SU-DHL-6 (cell line): ENCODE results near the gene SLC25A48.

Experiments
- CTCF ChIP-seq: fragments of 200-600 bp; sonication (generic); IDR thresholded peaks from one replicate; pipeline ENCODE4 v1.5.1; 2017; ENCODE audit warnings: antibody characterized with exemption, mild to moderate bottlenecking, low read length, moderate library complexity; ENCODE audit not compliant: insufficient read depth, poor library complexity, severe bottlenecking
- EZH2phosphoT487 ChIP-seq: fragments of 200-600 bp; sonication (generic), shearing (Covaris generic); conservative IDR thresholded peaks from 2 replicates; pipeline ENCODE4 v1.6.1; 2018; ENCODE audit warnings: mild to moderate bottlenecking, antibody characterized with exemption, low read length, moderate library complexity, mixed read lengths

DNA sequence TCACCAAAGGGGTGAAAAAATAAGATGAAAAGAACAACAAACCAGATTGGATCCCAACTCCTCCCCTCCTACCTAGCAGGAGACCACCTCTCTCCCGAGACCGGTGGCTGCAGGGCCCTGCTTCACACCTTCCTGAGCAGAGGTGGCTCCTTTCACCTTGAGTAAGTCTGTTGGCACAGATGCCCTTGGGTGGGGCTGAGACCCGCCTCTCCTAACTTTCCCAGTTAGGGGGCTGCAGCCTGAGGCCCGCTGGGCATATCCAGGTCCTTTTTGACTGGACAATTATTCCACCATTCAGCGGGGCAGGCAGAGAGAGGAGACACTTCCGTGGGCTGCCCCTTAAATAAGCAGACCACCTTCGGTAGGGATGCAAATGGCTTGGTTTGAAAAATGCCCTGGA is 1.3 kb downstream of the SLC25A48 start:
- TF ChIP-seq CTCF: no peak
- no peak for TF ChIP-seq EZH2phosphoT487
